GM12865 (cell line): ENCODE measurements around the gene MCRS1.

ENCODE experiments used
- DNase-seq: peaks from one replicate; pipeline ENCODE4 v3.0.0; 2010; ENCODE audit warnings: low read depth
- H3K4me3 ChIP-seq: 2 replicates; pipeline ENCODE4 v1.5.1; 2011; ENCODE audit warnings: mild to moderate bottlenecking, low read depth, low read length, control low read depth
- CTCF ChIP-seq: IDR thresholded peaks from 2 replicates; pipeline ENCODE4 v1.5.1; 2011; ENCODE audit warnings: low read length, control low read depth, low read depth, inconsistent platforms; ENCODE audit not compliant: insufficient read depth; ENCODE audit errors: missing control alignments

Gene MCRS1

GRCh38 chr12:49566361-49566760 is 1.6 kb downstream of the MCRS1 start:
- no peak for DNase-seq
- no peak overlapping the region for H3K4me3 ChIP-seq
- TF ChIP-seq CTCF: no peak

GRCh38 chr12:49565406-49566265 is 2.3 kb downstream of the MCRS1 start:
- no peak for TF ChIP-seq CTCF
- no peak for DNase-seq
- H3K4me3 ChIP-seq: no peak overlapping the region

- TF ChIP-seq CTCF: no peak
- no peak for DNase-seq
- no peak overlapping the region for H3K4me3 ChIP-seq
Measured at GRCh38 chr12:49564686-49565405, 3.1 kb downstream of the MCRS1 start.

- H3K4me3 ChIP-seq: no peak overlapping the region
- DNase-seq: no peak
- no peak for TF ChIP-seq CTCF
Measured at GRCh38 chr12:49563951-49564685, 3.8 kb downstream of the MCRS1 start.

- H3K4me3 ChIP-seq: no peak overlapping the region
- DNase-seq: no peak
- no peak for TF ChIP-seq CTCF
Measured at GRCh38 chr12:49562831-49563230, 5.1 kb downstream of the MCRS1 start.

- no peak for TF ChIP-seq CTCF
- no peak overlapping the region for H3K4me3 ChIP-seq
- DNase-seq: no peak
Measured at GRCh38 chr12:49562233-49562632, 5.7 kb downstream of the MCRS1 start.
